ENCODE data around the gene LMTK3.

DNA sequence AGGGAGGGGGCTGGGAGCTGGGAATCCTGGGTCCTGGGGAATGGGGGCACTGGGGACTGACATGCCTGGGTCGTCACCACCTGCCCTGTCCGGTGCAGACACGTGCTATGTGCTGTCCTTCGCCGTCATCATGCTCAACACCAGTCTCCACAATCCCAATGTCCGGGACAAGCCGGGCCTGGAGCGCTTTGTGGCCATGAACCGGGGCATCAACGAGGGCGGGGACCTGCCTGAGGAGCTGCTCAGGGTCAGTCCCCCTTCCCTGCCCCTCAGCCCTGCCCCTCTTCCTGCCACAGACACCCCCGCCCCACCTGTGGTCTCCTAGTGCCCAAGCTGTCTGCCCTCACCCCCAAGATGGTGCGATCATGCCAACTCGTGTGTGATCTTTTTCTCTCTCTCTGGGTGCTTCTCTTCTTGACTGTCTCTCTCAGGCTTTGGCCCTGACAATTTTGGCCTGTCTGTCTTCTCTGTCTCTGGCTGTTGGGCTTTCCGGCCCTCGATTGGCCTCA, 37.5 kb downstream of the LMTK3 start:
- TF ChIP-seq EZH2 (IDR thresholded peaks at IDR 0.05; ENCODE audit: borderline replicate concordance, low read length) = no peak
- TF ChIP-seq, protein P1, sequence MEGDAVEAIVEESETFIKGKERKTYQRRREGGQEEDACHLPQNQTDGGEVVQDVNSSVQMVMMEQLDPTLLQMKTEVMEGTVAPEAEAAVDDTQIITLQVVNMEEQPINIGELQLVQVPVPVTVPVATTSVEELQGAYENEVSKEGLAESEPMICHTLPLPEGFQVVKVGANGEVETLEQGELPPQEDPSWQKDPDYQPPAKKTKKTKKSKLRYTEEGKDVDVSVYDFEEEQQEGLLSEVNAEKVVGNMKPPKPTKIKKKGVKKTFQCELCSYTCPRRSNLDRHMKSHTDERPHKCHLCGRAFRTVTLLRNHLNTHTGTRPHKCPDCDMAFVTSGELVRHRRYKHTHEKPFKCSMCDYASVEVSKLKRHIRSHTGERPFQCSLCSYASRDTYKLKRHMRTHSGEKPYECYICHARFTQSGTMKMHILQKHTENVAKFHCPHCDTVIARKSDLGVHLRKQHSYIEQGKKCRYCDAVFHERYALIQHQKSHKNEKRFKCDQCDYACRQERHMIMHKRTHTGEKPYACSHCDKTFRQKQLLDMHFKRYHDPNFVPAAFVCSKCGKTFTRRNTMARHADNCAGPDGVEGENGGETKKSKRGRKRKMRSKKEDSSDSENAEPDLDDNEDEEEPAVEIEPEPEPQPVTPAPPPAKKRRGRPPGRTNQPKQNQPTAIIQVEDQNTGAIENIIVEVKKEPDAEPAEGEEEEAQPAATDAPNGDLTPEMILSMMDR (conservative IDR thresholded peaks at IDR 0.05 in 1 of 2, IDR thresholded peaks at IDR 0.05 in 1 of 2; ENCODE audit: extremely low read depth in 1 of 2, insufficient read depth in 1 of 2, low read depth in 1 of 2, low read length in 2 of 2) = no peak

Data from mammary epithelial cell (primary cell).